ENCODE data around the gene PIGU. TPM values are rescaled to one million over a fixed set of nuclear protein-coding genes. Genes with fewer than 3 reads are reported as not detected.

The PIGU gene
- total RNA-seq, 1 donor from 2014 or later, result 54.9 TPM

GRCh38 chr20:34564833-34565232 is 112.1 kb downstream of the PIGU start:
- no peak overlapping the region for H3K27ac Mint-ChIP-seq (ENCODE audit: unreplicated experiment)
- no peaks in the 10 kb centered on the region for H3K27me3 Mint-ChIP-seq (ENCODE audit: low read depth)
- no peak overlapping the region for H3K4me3 Mint-ChIP-seq
- H3K4me1 Mint-ChIP-seq, result peaks cover 34% of the 10 kb centered on the region
- TF ChIP-seq CTCF (conservative IDR thresholded peaks at IDR 0.05), result no peak
- peaks cover 14% of the 10 kb centered on the region for H3K36me3 Mint-ChIP-seq (ENCODE audit: low read depth)
- no peak for DNase-seq (ENCODE audit: low read depth, low spot score)
- H3K9me3 Mint-ChIP-seq, result no peaks in the 10 kb centered on the region

- DNase-seq (ENCODE audit: low read depth, low spot score), result no peak
- TF ChIP-seq CTCF (conservative IDR thresholded peaks at IDR 0.05), result peak; percentile 59
- Mint-ChIP-seq H3K9me3 (no peaks in the 10 kb centered on the region), H3K36me3 (ENCODE audit: low read depth) (peaks cover 14% of the 10 kb centered on the region), H3K4me1 (peaks cover 36% of the 10 kb centered on the region), H3K27ac (ENCODE audit: unreplicated experiment) (no peak overlapping the region), H3K4me3 (no peak overlapping the region), H3K27me3 (ENCODE audit: low read depth) (no peaks in the 10 kb centered on the region)
Measured at GRCh38 chr20:34562641-34563040, 114.3 kb downstream of the PIGU start.

- Mint-ChIP-seq H3K27ac (ENCODE audit: unreplicated experiment) (no peak overlapping the region), H3K4me1 (peaks cover 26% of the 10 kb centered on the region), H3K36me3 (ENCODE audit: low read depth) (peaks cover 14% of the 10 kb centered on the region), H3K9me3 (no peaks in the 10 kb centered on the region), H3K4me3 (peak overlapping the region; percentile 70), H3K27me3 (ENCODE audit: low read depth) (no peaks in the 10 kb centered on the region)
- no peak for DNase-seq (ENCODE audit: low read depth, low spot score)
- no peak for TF ChIP-seq CTCF (conservative IDR thresholded peaks at IDR 0.05)
Measured at GRCh38 chr20:34561661-34562060, 115.2 kb downstream of the PIGU start.

GRCh38 chr20:34560614-34561013 is 116.3 kb downstream of the PIGU start:
- DNase-seq (ENCODE audit: low read depth, low spot score), result no peak
- peaks cover 16% of the 10 kb centered on the region for H3K4me1 Mint-ChIP-seq
- no peak overlapping the region for H3K27ac Mint-ChIP-seq (ENCODE audit: unreplicated experiment)
- peaks cover 9% of the 10 kb centered on the region for H3K36me3 Mint-ChIP-seq (ENCODE audit: low read depth)
- no peaks in the 10 kb centered on the region for H3K9me3 Mint-ChIP-seq
- no peak for TF ChIP-seq CTCF (conservative IDR thresholded peaks at IDR 0.05)
- H3K27me3 Mint-ChIP-seq (ENCODE audit: low read depth), result no peaks in the 10 kb centered on the region
- H3K4me3 Mint-ChIP-seq, result peak overlapping the region; percentile 87

GRCh38 chr20:34560141-34560523 is 116.8 kb downstream of the PIGU start:
- DNase-seq (ENCODE audit: low read depth, low spot score), result no peak
- Mint-ChIP-seq H3K27me3 (ENCODE audit: low read depth) (no peaks in the 10 kb centered on the region), H3K4me1 (peaks cover 14% of the 10 kb centered on the region), H3K36me3 (ENCODE audit: low read depth) (peaks cover 8% of the 10 kb centered on the region), H3K27ac (ENCODE audit: unreplicated experiment) (no peak overlapping the region), H3K9me3 (no peaks in the 10 kb centered on the region), H3K4me3 (peak overlapping the region; percentile 87)
- no peak for TF ChIP-seq CTCF (conservative IDR thresholded peaks at IDR 0.05)

Data from neural crest cell (in vitro differentiated cells).